GM12864 (cell line): ENCODE data around the gene TRABD2B.

Experiments used
- DNase-seq: peaks from one replicate; pipeline ENCODE4 v3.0.0-alpha.2; 2011; ENCODE audit warnings: low read depth
- H3K4me3 ChIP-seq: 2 replicates; pipeline ENCODE4 v1.5.1; 2011; ENCODE audit warnings: mild to moderate bottlenecking, low read depth, low read length, control low read depth
- CTCF ChIP-seq: IDR thresholded peaks from 2 replicates; pipeline ENCODE4 v1.5.1; 2011; ENCODE audit warnings: low read depth, mild to moderate bottlenecking, moderate library complexity, low read length, control low read depth, inconsistent platforms; ENCODE audit errors: missing control alignments

The TRABD2B gene

DNA sequence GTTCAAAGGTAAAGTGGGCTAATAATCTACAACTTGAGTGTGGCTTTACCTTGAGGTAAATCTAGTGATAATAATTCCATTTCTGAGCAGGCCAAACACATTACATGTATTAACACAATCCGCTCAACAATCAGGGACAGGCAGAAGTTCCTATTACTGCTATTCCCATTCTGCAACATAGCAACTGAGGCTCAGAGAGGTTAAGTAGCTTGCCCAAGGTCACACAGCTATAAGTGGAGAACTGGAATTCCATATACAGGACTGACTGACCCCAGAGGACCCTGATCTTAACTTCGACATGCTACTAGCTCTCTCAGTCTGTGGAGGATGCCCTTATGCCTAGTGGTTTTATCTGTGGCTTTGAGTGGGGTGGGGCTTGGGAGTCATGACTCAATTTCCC is 110.1 kb downstream of the TRABD2B start:
- no peak for DNase-seq
- TF ChIP-seq CTCF: no peak

GRCh38 chr1:47886141-47886540 is 111.0 kb downstream of the TRABD2B start:
- TF ChIP-seq CTCF: no peak
- H3K4me3 ChIP-seq: no peak overlapping the region
- no peak for DNase-seq

More for the DNA sequence above, 110.1 kb downstream of the TRABD2B start:
- H3K4me3 ChIP-seq: no peak overlapping the region

DNA sequence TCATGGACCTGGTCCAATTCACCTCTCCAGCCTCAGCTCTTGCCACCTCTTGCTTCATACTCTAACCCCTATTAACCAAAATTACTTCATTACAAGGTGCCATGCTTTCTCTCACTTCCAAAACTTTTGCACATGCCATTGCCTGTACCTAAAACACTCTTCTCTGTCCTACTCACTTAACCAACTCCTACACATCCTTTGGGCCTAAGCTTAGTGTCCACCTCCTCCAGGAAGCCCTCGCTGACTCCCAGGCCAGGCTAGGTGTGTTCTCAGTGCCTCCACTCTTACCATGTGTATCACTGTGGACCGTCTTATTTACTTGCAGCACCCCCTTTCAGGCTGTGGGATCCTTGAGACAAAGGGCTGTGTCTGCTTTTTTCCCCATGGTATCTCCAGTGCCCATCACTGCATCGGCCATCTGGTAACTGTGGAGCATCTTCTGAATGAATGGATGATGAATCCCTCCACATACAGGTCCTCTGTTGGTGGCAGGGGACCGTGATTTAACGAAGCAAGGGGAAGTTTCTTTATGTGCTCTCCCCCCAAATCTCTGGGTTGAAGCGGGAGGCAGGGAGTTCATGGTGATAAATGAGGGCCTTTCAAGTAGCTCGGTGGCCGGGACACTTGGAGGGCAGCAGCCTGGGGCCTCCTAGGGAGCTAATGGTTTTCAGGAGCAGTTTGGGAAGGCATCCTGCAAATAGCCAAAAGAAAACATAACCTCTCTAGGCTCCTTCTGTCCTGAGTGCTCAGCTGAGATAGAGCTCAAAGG is 111.9 kb downstream of the TRABD2B start:
- no peak for DNase-seq
- H3K4me3 ChIP-seq: no peak overlapping the region
- TF ChIP-seq CTCF: no peak

DNA sequence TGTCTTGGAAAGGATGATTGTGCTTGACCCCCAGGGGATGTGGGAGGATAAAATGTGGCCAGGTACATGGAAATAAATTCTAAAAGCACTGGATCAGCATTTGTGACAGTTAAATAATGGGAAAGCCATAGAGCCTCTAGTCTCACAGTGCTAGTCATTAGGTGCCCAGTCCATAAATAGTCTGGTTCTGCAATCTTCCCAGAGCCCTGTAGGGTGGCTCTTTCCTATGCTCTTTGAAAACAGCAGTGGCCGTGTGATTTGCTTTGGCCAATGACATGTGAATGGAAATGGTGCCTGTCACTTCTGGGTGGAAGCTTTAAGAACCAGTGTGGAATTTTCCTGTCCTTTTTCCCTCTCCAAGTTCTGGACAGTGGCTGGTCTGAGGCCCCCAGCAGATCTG is 113.2 kb downstream of the TRABD2B start:
- no peak for DNase-seq
- no peak overlapping the region for H3K4me3 ChIP-seq
- TF ChIP-seq CTCF: no peak

- H3K4me3 ChIP-seq: no peak overlapping the region
- DNase-seq: no peak
- no peak for TF ChIP-seq CTCF
Measured at GRCh38 chr1:47881505-47882442, 115.4 kb downstream of the TRABD2B start.

DNA sequence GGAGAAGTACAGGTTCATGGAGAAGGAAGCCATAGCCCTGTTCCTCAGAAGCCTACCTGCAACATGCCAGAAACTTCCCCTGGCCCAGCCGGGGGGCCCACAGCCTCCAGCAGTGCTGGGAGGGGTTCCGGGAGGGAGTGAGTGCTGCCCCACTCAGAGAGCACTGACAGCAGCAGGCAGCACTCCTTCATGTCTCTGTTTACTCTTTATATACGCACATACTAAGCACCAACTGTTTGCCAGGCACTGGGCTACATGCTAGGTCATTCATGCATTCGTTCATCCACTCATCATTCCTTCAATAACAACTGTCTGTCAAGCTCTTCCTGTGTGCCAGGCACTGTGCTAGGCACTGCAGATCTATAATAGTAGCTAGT is 120.6 kb downstream of the TRABD2B start:
- no peak for TF ChIP-seq CTCF
- no peak for DNase-seq

More for the DNA sequence above, 120.6 kb downstream of the TRABD2B start:
- H3K4me3 ChIP-seq: no peak overlapping the region
